Vagina (tissue), 2 donors: ENCODE results near the gene LRRC7.

Experiments
- POLR2AphosphoS5 ChIP-seq, 2 donors: sonication (generic); formaldehyde crosslinking; IDR thresholded peaks; one replicate each; pipeline ENCODE4 v1.9.0; 2017; ENCODE audit warnings: antibody characterized with exemption in 2 of 2, mild to moderate bottlenecking in 2 of 2, low read depth in 1 of 2; ENCODE audit not compliant: insufficient read depth in 1 of 2
- TF ChIP-seq, protein P1 (sequence below), 3 experiments: fragments of 450-650 bp in 2 of 3; fragments of 200-600 bp in 1 of 3; sonication (generic) in 1 of 3; IDR thresholded peaks; one replicate each; pipeline ENCODE4 v1.5.1; 2017 to 2019; ENCODE audit warnings: antibody characterized with exemption in 3 of 3, mild to moderate bottlenecking in 2 of 3, moderate library complexity in 2 of 3

GRCh38 chr1:69589799-69590198, 22.1 kb downstream of the LRRC7 start:
- TF ChIP-seq POLR2AphosphoS5 (IDR thresholded peaks at IDR 0.05; ENCODE audit: insufficient read depth in 1 of 2, low read depth in 1 of 2) = no peak
- TF ChIP-seq, protein P1, sequence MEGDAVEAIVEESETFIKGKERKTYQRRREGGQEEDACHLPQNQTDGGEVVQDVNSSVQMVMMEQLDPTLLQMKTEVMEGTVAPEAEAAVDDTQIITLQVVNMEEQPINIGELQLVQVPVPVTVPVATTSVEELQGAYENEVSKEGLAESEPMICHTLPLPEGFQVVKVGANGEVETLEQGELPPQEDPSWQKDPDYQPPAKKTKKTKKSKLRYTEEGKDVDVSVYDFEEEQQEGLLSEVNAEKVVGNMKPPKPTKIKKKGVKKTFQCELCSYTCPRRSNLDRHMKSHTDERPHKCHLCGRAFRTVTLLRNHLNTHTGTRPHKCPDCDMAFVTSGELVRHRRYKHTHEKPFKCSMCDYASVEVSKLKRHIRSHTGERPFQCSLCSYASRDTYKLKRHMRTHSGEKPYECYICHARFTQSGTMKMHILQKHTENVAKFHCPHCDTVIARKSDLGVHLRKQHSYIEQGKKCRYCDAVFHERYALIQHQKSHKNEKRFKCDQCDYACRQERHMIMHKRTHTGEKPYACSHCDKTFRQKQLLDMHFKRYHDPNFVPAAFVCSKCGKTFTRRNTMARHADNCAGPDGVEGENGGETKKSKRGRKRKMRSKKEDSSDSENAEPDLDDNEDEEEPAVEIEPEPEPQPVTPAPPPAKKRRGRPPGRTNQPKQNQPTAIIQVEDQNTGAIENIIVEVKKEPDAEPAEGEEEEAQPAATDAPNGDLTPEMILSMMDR (IDR thresholded peaks at IDR 0.05) = no peak
